ENCODE measurements around the gene RNGTT.

GRCh38 chr6:88725111-88725975 is 238.1 kb downstream of the RNGTT start:
- TF ChIP-seq EGR1 (IDR thresholded peaks at IDR 0.05) (no peak), TAF1 (IDR thresholded peaks at IDR 0.05; ENCODE audit: low read depth) (no peak), RAD21 (IDR thresholded peaks at IDR 0.05; ENCODE audit: low read depth) (no peak), YY1 (IDR thresholded peaks at IDR 0.05; ENCODE audit: low read depth) (no peak), CEBPB (IDR thresholded peaks at IDR 0.05) (no peak), ZBTB7A (IDR thresholded peaks at IDR 0.05; ENCODE audit: low read depth) (no peak), TCF12 (IDR thresholded peaks at IDR 0.05; ENCODE audit: low read depth) (no peak), FOXM1 (IDR thresholded peaks at IDR 0.05; ENCODE audit: borderline replicate concordance, low read depth) (no peak), EP300 (IDR thresholded peaks at IDR 0.05; ENCODE audit: borderline replicate concordance) (no peak), TEAD4 (IDR thresholded peaks at IDR 0.05) (no peak), NFIC (IDR thresholded peaks at IDR 0.05) (no peak)
- TF ChIP-seq, protein P1, sequence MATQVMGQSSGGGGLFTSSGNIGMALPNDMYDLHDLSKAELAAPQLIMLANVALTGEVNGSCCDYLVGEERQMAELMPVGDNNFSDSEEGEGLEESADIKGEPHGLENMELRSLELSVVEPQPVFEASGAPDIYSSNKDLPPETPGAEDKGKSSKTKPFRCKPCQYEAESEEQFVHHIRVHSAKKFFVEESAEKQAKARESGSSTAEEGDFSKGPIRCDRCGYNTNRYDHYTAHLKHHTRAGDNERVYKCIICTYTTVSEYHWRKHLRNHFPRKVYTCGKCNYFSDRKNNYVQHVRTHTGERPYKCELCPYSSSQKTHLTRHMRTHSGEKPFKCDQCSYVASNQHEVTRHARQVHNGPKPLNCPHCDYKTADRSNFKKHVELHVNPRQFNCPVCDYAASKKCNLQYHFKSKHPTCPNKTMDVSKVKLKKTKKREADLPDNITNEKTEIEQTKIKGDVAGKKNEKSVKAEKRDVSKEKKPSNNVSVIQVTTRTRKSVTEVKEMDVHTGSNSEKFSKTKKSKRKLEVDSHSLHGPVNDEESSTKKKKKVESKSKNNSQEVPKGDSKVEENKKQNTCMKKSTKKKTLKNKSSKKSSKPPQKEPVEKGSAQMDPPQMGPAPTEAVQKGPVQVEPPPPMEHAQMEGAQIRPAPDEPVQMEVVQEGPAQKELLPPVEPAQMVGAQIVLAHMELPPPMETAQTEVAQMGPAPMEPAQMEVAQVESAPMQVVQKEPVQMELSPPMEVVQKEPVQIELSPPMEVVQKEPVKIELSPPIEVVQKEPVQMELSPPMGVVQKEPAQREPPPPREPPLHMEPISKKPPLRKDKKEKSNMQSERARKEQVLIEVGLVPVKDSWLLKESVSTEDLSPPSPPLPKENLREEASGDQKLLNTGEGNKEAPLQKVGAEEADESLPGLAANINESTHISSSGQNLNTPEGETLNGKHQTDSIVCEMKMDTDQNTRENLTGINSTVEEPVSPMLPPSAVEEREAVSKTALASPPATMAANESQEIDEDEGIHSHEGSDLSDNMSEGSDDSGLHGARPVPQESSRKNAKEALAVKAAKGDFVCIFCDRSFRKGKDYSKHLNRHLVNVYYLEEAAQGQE (IDR thresholded peaks at IDR 0.05; ENCODE audit: low read depth) = no peak
- TF ChIP-seq, protein P2, sequence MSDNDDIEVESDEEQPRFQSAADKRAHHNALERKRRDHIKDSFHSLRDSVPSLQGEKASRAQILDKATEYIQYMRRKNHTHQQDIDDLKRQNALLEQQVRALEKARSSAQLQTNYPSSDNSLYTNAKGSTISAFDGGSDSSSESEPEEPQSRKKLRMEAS (IDR thresholded peaks at IDR 0.05) = no peak

Data from Ishikawa (cell line).